HL-60/S4 treated with retinoic acid at 250 ng/mL for 4 days and 3 days (cell line): Measurements from ENCODE around the gene LILRB1.
"Not testable (repeated sequence)": the region's sequence is repeated elsewhere in the genome, so short reads cannot be mapped to it uniquely, and the experiment has no call there.

Experiments used
- in situ Hi-C: fragments of 300-500 bp; cut with MboI; formaldehyde crosslinking; loops from 2 replicates; pipeline ENCODE4 v1.7.0; 2022; ENCODE audit warnings: low sequenced_read_pairs

Gene LILRB1

DNA sequence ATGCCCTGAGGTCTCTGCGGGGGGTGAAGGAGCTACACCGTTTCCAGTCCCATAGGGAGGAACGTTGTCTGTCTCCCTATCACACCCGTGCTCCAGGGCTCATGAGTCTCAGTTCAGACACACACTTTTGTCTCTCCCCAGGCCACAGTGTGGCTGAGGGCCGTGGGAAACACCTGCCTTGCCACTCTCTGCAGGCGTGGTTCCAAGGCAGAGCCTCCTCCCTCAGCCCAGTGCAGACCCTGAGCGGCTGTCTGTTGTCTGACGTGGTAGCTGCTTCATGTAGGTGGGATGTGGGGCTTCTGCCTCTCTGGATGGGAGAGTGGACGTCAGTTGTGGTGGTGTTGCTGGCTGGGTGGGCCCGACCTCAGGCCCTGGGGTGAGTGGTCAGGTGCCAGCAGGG lies 6.0 kb upstream of the LILRB1 start:
- in situ Hi-C loops, result not testable (repeated sequence)

DNA sequence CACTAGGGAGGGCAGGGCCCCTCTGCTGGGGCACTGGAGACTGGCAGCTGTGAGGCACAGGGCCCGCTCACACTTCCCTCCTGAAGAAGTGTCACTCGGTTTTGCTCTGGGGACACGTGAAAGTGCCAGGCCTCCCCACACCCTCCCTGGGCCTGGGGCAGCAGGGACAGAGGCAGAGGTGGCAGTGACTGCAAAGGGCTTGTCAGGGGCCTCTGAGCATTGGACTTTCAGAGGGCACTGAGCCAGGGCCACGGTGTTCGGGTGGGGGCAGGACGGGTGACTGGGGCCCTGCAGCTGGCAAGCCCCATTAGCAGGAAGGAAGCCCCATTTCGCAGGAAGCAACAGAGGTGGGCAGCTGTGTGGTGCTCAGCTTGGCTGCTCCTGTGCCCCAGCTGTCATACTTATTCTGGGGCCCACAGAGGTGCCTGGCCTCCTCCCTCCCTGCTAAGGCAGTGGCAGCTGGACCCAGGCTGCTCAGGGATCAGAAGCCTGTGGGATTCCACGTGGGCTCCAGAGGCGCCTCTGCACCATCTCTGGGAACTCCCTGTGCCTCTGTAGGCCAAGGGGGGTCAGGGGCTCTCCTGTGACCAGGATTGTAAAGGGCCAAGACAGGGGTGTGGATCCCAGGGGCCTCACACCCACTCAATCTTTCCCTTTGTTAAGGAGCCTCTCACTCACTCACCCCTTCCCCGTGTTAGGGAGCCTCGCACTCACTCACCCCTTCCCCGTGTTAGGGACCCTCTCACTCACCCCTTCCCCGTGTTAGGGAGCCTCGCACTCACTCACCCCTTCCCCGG lies 5.2 kb upstream of the LILRB1 start:
- in situ Hi-C loops, result not testable (repeated sequence)

DNA sequence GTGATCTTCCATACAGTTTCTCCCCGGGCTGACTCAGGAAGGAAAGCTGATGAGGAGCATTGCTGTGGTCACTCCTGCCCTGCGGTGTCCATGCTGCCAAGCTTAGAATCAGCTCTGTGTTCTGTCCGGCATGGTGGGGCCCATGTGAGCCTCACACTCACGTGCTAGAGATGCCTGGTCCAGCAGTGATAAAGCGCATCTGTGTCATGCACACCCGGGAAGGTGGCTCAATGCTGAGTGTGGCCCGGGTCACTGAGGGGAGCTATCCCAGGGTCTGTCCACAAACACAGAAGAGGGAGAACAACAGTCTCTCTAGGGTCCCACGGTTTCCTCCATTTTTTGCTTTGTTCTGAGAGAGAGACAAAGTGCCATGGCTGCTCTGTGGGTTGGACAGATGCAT lies 3.5 kb upstream of the LILRB1 start:
- in situ Hi-C loops, result no loop called here

DNA sequence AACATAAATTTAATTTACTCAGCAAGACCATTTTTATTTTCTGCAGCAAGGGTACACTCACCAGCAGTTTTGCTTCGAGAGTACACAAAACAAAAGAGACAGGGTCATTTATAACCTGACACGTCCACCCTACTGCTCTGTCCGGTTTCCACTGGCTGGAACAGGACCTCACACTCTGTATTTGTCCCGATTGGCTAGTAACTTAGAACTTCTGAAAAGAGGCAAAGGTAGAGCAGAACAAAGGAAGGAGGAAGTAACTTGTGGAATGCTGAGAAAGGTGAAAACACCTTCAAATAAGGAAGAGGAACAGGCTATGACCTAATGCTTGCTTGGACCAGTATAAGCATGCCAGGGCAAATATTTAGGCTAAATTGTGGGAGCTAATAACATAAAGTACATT lies 2.4 kb upstream of the LILRB1 start:
- in situ Hi-C loops, result not testable (repeated sequence)

DNA sequence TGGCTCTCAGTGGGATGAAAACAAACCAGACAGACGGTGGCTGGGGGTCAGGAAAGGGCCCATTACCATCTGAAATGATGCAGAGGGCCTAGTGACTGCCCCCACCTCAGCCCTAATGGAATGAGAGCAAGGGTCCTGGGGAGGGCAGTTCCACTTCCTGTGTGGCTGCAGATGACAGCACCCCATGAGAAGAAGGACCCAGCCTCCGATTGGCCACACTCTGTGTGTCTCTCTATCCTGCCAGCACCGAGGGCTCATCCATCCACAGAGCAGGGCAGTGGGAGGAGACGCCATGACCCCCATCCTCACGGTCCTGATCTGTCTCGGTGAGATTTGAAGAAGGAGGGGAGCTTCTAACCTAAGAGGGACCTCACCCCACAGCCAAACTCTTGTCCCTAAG lies 498 bp downstream of the LILRB1 start:
- in situ Hi-C loops, result loop anchor here (10.0 kb wide), 1 partner anchor 346 kb away; the partner anchor contains the start of gene LILRB2

DNA sequence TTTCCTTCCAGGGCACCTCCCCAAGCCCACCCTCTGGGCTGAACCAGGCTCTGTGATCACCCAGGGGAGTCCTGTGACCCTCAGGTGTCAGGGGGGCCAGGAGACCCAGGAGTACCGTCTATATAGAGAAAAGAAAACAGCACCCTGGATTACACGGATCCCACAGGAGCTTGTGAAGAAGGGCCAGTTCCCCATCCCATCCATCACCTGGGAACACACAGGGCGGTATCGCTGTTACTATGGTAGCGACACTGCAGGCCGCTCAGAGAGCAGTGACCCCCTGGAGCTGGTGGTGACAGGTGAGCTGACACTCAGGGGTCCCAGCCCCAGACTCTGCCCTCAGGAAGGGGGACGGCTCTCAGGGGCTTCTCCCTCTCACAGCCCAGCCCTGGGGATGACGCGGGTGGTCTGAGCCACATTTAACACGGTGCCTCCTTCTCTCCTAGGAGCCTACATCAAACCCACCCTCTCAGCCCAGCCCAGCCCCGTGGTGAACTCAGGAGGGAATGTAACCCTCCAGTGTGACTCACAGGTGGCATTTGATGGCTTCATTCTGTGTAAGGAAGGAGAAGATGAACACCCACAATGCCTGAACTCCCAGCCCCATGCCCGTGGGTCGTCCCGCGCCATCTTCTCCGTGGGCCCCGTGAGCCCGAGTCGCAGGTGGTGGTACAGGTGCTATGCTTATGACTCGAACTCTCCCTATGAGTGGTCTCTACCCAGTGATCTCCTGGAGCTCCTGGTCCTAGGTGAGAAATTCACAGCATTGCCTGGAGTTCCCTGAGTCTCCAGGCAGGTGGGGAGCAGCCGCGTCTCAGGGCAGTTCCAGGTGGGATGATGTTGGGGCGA lies 1.4 kb downstream of the LILRB1 start:
- in situ Hi-C loops, result loop anchor here (10.0 kb wide), 1 partner anchor 347 kb away; the partner anchor contains the start of gene LILRB2

DNA sequence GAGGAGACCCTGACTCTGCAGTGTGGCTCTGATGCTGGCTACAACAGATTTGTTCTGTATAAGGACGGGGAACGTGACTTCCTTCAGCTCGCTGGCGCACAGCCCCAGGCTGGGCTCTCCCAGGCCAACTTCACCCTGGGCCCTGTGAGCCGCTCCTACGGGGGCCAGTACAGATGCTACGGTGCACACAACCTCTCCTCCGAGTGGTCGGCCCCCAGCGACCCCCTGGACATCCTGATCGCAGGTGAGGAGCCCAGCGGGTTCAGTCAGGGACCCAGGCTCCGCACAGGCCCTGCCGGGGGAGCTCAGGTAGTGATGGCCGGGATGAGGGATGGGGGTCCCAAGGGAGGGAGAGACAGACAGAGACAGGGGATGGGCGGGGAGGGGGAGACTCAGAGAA lies 2.2 kb downstream of the LILRB1 start:
- in situ Hi-C loops, result loop anchor here (10.0 kb wide), 1 partner anchor 348 kb away; the partner anchor contains the start of gene LILRB2

DNA sequence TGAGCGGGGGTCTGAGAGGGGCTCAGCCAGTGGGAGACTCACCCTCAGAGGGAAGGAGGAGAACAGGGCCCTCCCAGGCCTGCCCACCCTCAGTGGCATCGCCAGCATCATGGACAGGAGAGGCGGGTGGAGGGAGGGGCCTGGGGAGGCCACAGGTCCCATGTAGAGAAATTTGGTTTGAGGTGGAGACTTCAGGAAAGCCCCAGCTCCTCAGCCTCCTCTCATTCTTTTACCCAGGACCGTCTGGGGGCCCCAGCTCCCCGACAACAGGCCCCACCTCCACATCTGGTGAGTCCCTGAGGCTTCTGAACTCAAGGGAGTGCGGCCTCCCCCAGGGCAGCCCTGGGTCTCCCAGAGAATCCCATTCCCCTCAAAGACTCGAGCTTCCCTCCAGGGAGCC lies 3.1 kb downstream of the LILRB1 start:
- in situ Hi-C loops, result loop anchor here (10.0 kb wide), 1 partner anchor 349 kb away; the partner anchor contains the start of gene LILRB2

DNA sequence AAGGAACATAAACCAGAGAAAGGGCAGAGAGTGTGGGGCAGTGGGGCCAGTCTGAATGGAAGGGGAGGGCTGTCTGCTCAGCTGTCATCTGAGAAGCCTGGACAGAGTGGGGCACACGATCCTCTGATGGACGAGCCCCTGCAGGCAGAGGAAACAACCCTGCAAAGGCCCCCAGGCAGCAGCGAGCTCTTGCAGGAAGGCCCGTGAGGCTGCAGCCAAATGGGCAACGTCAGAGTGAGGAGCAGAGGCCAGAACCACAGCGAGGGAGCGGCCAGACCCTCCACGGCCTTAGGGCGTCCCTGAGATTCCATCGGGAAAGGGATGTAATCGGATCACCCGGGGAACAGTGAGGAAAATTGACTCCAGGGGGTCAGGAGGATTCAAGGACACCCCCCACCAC lies 5.8 kb downstream of the LILRB1 start:
- in situ Hi-C loops, result loop anchor here (10.0 kb wide), 1 partner anchor 351 kb away; the partner anchor contains the start of gene LILRB2

DNA sequence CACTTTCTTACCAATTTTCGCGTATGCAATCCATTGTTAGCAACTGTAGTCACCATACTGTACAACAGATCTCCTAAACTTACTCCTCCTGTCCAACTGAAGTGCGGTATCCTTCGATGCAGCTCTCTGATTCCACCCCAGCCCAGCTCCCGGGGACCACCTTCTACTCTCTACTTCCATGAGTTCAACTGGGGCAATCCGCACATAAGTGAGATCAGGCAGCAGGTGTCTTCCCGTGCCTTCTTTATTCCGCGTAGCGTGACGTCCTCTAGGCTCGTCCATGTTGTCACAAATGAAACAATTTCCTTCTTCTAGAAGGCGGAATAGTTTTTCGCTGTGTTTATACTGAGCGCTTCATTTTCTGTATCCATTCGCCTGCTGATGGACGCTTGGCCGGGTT lies 8.4 kb downstream of the LILRB1 start:
- in situ Hi-C loops, result loop anchor here (10.0 kb wide), 1 partner anchor 354 kb away; the partner anchor contains the start of gene LILRB2

DNA sequence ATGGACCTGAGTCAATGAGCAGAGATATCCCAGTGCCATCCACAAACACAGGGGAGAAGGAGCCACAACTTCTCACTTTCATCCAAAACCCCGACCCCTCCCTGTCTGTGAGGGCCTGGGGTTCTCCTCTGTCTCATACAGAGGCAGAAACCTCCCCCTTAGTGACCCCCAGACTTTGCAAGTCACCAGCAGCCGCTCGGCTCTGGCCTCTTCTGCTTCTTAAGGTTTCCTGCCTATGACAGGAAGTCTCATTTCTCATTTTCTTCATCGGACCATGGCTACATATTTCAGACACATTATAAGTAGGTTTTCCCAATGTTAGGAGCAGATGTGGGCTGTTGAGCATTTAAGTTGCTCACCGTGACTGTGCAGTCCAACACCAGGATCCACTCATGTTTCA lies 12.7 kb downstream of the LILRB1 start:
- in situ Hi-C loops, result not testable (repeated sequence)

DNA sequence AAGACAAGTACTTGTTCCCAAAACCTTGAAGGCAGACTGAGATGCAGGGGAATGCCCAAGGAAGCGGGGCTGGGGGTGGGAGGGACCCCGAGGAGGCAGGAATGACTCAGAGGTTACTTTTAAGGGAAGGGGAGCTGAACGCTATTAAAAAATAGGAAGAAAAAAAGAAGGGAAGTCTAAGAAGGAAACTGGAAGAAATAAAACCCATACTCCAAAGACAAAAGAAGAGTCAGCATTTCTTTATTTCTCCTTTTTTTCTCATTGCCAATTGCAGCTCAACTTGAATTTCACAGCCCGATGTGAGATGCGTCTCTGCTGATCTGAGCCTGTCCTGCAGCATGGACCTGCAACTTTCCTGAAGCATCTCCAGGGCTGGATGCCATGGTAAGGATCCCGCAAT lies 13.3 kb downstream of the LILRB1 start:
- in situ Hi-C loops, result not testable (repeated sequence)

DNA sequence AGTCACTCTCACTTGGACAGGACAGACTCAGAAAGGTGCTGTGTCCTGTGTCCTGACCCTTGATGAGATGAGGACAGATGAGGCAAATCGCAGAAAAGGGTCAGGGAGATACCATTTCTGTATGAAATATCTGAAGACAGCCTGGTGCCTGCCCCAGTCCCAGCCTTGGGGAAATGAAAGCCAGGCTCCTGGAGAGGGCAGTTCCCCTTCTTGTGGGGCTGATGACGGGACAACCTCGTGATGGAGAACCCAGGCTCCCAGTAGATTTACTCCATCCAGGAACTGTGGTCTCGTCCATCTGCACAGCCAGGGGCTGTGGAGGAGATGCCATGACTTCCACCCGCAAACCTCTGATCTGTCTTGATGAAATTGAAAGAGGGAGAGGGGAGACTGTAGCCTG lies 13.8 kb downstream of the LILRB1 start:
- in situ Hi-C loops, result no loop called here

DNA sequence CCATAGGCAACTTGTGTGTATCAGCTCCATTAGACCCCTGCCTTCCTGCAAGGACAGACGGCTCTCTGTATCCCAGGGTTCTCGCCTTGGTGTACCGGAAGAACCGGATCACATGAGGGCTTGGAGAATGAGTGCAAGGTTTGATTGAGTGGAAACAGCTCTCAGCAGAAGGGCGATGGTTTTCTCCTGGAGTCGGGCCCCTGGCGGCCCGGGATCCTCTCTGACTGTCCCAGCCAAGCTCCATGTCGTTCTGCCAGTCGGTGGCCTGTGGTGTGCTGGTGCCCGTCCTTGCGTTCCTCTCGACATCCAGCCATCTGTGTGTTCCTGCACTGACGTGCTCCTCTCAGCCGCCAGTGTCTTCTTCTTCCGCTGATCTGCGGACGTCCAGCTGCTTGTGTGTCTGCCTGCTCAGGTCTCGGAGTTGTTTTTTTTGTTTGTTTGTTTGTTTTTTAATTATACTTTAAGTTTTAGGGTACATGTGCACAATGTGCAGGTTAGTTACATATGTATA lies 16.1 kb downstream of the LILRB1 start:
- in situ Hi-C loops, result no loop called here

DNA sequence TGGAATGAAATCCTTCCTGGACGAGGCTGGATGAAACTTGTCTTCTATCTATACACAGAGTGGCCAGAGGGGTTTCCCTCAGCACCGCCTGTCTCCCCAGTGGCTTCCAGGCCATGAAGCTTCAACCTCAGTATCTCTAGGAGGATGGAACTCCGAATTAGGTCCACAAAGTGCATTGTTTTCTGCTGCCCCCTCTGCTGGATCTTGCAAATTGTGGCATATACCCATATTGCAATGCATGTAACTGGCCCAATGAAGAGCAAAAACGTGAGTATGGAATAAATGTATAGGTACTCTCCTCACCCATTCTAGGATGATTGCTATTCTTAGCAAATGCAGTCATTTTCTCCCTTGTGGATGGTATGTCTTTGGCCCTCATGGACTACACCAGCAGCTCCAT lies 17.8 kb downstream of the LILRB1 start:
- in situ Hi-C loops, result no loop called here

DNA sequence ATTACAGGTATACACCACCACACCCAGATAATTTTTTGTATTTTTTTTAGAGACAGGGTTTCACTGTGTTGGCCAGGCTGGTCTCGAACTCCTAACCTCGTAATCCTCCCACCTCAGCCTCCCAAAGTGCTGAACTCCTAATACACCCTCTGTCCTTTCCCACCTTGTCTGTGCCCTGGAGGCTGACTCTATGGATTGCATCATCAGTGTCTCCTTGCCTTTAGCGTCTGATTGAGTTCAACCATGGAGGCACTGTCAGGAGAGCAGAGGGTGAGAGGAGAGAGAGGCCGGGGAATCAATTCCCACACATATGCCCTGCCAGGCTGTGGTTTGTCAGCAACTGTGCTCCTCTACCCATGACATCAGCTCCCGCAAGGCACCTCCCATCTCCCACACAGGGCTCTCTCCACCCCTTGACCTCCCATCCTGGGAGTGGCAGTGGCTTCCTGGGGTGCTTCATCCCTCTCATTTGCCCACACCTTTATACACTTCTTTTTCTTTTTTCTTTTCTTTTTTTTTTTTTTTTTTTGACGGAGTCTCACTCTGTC lies 19.9 kb downstream of the LILRB1 start:
- in situ Hi-C loops, result loop anchor here (10.0 kb wide), 1 partner anchor 275 kb away; no protein-coding TSS in a partner anchor

DNA sequence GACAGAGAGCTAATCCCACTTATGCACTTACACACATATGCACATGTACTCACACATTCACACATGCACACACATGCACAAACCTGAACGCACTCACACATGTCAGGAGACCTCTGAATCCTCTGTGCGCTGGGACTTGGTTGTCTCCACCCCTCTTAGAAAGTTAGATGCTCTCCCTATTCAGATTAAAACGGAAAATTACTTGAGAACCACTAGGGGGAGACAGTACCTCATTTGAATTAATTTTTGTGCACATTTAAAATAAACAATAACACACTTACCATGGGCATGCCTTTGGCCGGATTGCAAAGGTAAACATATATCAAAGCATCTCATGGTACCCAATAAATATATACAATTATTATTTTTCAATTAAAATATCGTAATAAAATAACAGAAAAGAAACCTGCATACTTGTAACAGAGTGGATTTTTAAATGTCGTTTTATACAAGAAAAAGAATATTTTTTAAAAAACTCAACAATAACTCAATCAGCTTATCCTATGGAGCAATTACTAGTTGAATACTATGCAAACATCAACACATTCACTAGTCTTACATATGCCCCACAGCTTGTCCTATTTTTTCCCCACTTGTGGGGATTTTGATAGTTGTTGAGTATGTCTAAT lies 23.0 kb downstream of the LILRB1 start:
- in situ Hi-C loops, result loop anchor here (10.0 kb wide), 1 partner anchor 272 kb away; no protein-coding TSS in a partner anchor

DNA sequence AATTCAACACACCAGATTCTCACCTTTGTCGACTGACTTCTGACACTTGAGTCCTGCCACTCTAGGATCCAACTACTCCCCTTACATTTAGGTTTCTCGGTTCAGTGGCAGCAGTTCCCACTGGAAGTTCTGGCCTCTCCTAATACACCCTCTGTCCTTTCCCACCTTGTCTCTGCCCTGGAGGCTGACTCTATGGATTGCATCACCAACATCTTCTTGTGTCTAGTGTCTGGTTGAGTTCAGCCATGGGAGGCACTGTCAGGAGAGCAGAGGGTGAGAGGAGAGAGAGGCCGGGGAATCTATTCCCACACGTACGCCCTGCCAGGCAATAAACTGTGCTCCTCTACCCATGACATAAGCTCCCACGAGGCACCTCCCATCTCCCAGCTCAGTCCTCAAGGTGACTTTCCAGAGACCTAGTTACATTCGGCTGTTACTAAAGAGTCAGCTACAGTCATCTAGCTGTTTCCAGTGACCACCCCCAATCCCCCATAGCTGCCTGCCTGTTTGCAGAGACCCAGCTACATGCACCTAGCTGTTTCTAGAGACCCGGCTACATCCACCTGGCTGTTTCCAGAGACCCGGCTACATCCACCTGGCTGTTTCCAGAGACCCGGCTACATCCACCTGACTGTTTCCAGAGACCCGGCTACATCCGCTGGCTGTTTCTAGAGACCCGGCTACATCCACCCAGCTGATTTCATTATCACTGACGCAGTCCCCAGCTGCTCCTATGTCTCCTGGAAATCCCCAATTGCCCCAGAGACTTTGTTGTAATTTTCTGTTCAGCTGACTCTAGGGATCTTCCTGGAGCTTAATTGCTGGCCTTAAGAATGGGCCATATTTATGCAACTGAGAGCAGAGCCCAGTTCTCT lies 24.4 kb downstream of the LILRB1 start:
- in situ Hi-C loops, result loop anchor here (10.0 kb wide), 1 partner anchor 270 kb away; no protein-coding TSS in a partner anchor

DNA sequence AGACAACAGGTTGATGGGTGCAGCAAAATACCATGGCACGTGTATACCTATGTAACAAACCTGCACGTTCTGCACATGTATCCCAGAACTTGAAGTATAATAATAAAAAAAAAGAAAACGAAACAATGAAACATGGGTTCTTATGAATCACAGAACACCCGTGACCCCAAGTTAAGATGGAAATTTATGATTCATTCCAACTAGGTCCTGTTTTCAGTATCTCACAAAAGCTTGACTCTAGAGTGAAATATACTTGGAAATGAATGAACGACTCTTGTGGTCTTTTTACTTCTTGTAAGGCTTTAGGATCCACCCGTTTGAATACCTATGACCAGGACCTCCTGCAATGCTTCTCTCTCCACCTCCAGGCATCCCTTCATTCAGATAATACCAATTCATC lies 29.0 kb downstream of the LILRB1 start:
- in situ Hi-C loops, result loop anchor here (10.0 kb wide), 1 partner anchor 266 kb away; no protein-coding TSS in a partner anchor
